Measurements from ENCODE around the gene STOML1.
"Not testable (repeated sequence)": the region's sequence is repeated elsewhere in the genome, so short reads cannot be mapped to it uniquely, and the experiment has no call there.

STOML1 gene

DNA sequence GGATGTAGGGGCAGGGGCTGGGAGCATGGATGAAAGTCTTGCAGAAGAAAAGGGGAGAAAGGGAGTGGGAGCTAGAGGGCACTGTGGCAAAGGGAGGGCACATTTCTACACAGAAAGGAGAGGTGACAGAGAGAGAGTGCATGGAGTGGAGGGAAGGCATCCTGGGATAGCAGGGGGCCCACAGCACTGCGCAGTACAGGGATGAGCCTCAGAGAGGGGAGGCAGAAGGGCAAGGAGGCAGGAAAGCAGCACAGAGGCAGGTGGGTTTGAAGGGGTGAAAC lies 5.4 kb downstream of the STOML1 start:
- DNase-seq = no peak

DNA sequence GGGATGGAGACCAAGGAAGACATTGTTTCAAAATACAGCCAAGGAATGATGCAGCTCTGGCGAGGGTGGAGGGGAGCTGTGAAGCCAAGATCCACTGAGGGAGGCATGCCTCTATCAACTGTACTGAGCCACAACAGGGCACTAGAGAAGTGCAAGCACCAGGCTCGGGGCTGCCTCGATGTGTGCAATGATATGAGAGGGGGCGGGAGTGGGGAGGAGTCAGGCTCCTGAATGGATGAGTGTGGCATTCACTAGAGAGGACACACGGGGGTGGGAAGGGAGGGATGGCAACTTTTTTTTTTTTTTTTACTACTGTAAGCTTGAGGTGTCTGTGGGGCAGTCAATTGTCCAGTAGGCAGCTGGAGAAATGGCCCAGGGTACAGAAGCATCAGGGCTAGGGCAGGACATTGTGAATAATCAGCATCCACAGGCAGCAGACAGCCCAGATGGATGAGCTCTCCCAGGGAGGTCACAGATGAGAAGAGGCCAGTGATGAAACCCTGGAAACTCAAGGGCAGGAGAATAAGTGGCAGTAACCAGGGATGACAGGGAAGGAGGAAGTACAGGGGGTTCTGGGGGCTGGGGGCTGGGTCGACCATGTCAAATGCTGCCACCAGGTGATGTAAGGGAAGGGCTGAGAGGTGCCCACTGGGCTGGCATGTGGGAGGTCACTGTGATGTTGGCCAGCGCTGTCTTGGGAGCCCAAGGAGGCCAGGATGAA lies 5.9 kb downstream of the STOML1 start:
- no peak for DNase-seq

DNA sequence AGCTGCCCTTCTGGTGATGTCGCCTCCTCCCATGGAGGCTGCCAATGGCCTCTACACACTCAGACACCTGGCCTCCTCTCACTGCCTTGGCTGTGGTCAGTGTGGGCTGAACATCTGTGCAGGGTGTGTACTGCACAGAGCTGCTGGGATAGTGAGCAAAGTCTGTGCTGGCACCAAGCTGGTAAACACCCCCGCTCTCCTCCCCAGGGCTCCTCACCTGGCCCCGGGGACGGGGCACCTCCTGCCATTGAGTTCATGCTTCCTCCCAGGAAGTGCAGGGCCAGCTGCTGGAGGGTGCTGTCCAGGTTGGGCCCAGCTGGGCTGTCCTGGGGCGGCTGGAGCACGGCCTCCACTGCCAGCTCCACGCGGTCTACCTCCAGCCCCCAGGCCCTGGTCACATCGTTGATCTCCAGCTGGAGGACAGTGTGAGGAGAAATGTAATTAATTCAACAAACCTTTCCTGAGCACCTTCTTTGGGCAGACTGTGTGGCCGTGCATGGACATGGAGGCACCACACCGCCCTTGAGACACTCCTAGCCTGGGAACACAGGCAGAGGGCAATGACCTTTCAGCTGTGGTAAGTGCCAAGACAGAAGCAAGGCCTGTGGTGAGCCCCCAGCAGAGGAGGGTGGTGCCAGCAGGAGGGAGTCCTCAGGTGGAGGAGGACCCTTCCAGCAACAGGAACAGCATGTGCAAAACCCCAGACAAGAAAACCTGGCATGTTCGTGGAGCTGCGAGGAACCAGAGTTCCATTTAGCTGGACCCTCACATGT lies 6.8 kb downstream of the STOML1 start:
- no peak for DNase-seq

DNA sequence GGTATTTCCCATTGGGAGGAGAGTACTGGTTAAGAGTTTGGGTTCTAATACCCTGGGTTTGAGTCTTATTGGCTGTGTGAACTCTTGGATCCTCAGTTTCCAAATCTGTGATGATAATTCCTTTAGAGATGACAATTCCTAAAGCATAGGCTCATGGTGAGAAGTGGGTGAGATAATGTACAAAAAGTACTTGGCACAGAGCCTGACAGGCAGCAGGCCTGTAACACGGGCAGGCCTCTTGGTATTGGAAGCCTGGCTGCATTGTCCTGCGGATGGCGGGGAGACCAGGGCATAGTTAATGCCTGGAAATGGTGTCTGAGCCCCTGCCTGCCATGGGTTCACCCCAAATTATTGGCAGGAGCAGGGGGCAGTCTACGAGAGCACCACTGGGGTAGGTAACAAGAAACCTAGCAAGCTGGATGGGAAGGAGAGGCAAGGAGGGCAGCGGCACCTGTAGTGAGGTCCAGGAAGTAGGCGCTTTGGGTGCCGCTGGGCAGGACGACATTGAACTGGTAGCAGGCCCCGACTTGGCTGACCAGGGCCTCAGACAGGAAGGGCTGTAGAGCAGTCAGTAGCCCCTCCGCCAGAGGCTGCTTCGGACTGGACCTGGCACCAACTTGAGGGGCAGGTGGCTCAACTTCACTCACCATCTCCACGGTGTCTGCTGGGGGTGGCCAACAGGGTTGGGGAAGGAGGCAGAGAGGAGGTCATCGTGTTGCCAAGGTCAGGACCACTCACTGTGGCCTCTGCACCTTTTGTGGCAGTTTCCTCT lies 7.7 kb downstream of the STOML1 start:
- DNase-seq = no peak

DNA sequence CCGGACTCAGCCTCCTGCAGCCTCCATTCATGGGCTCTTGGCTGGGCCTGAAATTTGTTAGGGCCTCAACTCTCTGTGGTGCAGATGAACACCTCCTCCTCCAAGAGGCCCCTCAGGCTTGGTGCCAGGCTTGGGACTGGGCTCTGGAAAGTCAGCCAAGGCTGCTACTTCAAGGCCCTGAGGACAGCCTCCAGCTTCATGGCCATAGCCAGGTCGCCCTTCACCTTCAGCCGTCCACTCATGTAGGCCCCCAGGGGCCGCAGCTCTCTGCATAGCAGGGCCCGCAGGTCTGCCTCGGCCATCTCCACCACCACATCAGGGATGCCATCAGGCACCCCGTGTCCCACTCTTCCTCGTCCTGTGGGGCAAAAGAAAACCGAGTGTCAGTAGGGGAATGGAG lies 8.3 kb downstream of the STOML1 start:
- DNase-seq = no peak

DNA sequence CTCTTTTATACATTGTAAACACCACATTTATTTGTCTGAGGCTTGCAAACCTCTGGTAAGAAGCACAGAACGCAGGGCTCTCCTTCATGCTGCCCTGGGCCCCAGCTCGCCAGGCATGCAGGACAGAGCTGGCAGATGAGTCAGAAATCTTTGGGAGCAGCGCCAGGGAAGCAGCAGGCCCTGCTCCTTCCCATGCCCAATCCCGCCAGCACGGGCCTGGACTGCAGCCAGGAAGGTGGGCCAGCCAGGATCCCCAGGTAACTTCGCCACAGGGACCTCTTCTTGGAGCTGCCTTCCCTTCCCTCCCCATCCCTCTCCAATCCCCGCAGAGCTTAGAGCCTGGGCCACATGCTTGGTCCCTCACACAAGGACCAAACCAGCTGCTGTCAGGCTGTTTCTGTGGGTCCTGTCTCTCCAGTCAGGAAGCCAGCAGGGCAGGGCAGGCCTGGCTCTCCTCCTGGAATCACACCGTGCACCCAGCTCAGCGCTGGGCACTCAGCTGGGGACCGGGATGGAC lies 8.8 kb downstream of the STOML1 start:
- DNase-seq = peak; percentile 55

DNA sequence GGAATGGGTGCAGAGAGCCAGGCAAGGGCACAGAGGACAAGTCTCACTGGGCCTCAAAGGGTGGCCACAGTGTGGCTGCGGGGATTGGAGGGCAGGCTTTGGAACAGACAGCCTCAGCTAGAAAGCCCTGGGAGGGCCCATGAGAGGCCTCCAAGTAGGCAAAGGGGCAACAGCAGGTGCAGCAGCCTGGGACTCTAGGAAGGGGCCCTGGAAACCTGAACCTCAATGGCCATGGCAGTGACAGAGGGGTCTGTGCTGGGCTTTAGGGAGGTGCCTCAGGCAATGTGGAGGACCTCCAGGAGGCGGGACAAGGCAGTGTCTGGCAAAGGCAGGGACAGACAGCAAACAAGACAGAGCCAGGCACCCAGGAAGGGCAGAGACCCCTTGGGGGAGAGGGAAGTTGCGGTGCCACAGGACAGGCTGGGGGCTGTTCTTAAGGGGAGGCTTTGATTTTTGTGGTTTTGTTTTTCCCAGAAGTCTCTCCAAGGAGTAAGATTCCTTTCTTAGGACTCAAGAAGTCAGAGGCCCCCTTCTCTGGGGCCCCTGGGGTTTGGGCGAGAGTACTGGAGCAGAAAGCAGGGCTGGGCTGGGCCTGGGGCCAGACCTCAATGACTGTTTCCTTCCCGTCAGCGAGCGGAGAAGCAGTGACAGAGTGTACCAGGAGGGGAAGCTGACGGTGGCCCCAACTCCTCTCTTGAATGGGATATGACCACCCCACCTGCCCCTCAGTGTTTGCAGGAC lies 9.7 kb downstream of the STOML1 start:
- DNase-seq = peak; percentile 52

DNA sequence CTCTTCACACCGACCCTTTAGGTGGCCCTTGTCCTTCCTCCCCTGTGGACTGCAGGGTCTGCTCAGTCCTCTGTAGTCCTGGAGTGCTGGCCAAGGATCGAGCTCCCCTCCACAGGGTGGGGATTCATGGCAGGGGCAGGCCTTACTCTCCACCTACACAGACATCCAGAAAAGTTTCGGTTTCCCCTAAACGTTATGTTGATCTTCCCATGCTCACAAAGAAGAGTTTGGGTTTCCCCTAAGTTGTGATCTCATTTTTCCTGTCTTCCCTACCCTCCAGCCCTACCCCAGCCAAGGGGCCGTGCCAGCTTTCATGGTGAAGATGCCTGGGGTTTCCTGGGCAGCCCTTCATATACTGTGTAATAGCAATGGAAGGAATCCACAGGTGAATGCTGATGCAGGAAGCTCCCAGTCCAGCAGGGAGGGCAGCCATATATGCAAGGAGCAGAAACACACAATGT lies 10.3 kb downstream of the STOML1 start:
- no peak for DNase-seq

DNA sequence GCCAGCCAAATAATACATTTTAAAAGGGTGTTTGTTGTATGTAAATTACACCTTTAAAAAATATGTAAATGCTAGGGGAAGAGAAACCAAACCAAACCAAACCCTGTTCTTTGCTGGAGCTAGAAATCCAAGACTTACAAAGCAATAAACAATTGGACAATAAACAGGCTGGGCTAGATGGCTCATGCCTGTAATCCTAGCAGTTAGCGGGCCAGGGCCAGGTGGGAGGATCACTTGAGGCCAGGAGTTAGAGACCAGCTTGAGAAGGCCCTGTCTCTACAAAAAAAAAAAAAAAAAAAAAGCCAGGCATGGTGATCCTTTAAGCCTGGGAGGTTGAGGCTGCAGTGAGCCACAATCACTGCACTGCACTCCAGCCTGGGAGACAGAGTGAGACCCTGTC lies 12.5 kb downstream of the STOML1 start:
- DNase-seq = no peak

DNA sequence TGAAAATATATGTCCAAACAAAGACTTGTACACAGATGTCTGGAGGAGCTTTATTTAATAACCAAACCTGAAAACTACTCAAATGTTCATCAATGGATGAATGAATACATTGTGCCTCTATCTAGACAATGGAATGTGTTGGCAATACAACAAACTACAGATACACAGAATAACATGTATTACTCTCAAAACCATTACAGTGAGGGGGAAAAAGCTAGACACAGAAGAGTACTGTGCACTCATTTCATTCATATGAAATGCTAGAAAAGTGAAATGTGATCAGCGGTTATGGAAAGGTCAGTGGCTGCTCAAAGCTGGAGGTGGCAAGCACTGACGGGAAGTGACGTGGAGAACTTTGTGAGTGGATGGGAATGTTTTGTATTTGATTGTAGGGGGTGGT lies 13.2 kb downstream of the STOML1 start:
- no peak for DNase-seq

DNA sequence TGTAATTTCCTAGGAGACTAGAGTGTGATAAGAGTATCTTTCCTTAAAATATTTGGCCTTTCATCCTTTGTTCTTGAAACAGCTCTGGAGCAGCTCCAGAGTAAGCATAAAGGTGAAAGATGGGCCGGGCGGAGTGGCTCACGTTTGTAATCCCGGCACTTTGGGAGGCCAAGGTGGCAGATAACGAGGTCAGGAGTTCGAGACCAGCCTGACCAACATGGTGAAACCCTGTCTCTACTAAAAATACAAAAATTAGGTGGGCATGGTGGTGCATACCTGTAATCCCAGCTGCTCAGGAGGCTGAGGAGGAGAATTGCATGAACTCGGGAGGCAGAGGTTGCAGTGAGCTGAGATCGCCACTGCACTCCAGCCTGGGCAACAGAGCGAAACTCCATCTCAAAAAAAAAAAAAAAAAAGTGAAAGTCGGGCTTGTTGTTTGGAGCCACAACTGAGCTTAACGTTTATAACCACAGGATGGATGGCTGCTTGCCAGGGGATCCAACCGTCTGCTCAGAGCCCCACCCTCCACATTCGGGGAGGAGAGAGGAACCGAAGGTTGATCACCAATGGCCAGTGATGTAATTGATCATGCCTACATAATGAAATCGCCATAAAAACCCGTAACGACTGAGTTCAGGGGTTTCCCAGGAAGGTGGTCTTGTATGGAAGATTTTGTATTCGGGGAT lies 16.5 kb downstream of the STOML1 start:
- not testable (repeated sequence) for DNase-seq

DNA sequence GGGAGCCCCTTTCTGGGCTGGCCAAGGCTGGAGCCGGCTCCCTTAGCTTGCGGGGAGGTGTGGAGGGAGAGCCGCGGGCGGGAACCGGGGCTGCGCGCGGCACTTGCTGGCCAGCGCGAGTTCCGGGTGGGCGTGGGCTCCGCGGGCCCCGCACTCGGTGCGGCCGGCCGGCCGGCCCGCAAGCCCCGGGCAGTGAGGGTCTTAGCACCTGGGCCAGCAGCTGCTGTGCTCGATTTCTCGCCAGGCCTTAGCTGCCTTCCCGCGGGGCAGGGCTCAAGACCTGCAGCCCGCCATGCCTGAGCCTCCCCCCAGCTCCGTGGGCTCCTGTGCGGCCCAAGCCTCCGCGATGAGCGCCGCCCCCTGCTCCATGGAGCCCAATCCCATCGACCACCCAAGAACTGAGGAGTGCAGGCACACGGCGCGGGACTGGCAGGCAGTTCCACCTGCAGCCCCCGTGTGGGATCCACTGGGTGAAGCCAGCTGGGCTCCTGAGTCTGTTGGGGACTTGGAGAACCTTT lies 18.4 kb downstream of the STOML1 start:
- not testable (repeated sequence) for DNase-seq

DNA sequence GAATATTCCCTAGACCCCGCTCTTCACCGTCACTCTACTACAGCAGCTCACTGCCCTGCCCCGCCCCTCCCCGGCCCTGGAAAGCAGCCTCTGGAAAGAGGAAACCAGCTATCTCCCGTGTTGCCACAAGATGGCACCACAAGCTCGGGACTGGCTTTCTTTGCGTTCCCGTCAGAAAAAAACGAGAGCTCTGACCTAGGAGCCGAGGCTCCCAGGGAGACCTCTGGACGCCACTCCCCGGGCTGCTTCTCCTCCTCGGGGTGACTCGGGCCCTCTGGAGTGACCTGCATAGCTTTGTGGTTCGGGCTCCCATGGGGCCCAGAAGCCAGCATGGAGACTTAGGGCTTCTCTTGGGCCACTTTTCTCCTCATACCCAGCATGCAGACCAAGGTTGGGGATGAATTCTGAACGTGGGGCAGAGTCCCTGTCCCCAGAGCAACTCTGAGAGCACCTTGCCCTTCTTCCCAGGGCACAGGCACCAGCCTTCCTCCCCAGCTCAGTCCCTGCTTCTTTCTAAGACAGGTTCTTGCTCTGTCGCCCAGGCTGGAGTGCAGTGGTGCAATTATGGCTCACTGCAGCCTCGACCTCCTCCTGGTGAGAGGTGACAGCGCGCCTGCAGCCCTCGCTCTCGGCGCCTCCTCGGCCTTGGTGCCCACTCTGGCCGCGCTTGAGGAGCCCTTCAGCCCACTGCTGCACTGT lies 19.0 kb downstream of the STOML1 start:
- DNase-seq = peak; percentile 51

DNA sequence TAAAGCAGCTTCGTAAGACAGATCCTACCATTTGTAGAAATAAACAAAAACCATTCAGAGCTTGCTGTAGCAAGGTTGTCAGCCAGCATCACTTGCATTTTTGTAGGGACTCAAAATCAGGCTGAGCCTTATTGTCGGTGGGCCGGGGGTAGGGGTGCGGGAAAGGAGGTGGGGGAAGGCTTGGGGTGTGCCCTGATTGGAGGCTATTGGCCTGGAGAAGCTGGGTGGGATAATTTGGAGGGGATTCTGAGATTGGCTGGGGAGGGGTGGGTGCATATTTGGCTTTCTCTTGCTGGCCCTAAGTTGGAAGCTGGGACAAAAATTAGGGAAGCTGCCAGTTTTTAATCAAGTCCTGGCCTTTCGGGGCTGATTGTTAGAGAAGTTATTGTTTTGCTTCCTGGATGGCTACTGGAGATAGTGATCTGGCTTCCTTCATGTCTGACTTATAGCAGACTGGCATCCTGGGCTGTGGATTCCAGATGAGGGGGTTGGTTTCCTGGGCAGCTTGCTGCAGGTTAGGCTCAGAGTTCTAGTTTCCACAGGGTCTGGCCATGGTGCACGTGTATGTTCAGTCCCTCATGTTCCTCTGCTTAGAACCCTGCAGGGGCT lies 22.8 kb downstream of the STOML1 start:
- DNase-seq = no peak

DNA sequence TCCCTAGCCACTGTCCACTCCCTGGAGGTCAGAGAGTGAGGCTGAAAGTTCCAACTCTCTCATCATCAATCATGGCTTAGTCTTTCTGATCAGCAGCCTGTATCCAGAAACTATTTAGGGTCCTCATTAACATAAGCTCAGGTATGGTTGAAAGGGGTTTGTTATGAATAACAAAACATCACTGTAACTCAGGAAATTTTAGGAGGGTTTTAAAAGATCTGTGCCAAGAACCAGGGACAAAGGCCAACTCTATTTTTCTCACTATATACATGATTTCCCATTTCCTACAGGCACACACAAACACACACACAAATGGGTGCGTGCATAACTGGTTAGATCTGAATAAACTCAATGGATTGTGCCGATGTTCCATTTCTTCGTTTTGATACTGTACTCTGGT lies 23.6 kb downstream of the STOML1 start:
- DNase-seq = no peak

DNA sequence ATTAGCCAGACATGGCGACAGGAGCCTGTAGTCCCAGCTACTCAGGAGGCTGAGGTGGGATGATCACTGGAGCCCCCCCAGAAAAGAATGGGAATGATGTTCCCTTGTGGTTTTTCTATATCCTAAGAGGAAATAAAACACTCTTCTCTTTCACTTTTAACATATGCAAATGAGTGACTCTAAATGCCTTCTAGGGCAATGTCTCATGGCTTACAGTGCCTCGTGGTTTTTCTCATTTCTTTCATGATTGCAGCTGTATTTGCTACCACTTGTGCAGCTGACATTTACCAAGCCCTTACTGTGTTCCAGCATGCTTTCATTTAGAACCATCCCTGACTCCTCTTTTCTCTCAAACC lies 26.4 kb downstream of the STOML1 start:
- DNase-seq = no peak

DNA sequence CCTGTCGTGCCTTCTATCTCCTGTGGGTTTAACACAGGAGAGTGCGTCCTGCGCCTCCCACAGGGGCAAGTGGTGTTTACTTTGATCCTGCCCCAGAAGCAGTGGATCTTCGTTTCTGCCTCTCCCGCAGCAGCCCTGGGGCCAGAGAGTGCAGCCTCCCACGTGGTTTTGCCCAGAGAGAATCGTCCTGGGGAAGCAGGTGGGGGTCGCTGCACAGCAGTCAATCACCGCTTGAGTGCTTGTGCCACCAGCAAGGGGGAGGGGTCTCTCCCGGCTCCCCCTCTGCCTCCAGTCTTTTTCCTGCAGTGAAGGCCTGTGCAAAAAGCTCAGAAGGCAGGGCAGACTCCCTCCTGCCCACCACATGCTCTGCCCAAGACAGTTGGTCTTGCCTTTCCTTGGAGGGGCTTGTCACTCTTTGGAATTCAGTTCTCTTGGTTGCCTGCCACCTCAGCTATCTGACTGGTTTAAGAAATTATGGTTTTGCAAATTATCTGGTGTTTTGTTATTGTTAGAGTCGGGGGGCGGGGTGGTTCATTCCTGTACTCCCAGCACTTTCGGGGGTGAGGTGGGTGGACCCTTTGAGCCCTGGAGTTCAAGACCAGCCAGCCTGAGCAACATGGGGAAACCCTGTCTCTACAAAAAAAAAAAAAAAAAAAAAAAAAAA lies 26.9 kb downstream of the STOML1 start:
- DNase-seq = no peak

DNA sequence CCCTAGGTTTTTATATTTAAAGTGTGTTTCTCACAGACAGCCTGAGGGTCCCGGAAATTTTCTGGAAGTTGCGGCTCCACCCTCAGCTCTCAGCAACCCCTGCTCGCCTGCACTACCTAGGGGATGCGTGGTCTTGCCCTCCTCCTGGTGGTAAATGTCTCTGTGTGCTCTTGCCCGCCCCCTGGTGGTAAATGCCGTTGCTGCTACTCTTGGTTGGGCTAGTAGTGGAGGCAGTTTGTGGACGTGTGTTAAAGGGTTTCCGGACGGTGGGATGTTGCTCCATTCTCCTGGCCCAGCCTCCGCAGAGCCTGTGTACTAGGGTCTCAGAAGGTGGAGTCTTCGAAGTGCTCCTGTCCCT lies 27.4 kb downstream of the STOML1 start:
- DNase-seq = no peak

DNA sequence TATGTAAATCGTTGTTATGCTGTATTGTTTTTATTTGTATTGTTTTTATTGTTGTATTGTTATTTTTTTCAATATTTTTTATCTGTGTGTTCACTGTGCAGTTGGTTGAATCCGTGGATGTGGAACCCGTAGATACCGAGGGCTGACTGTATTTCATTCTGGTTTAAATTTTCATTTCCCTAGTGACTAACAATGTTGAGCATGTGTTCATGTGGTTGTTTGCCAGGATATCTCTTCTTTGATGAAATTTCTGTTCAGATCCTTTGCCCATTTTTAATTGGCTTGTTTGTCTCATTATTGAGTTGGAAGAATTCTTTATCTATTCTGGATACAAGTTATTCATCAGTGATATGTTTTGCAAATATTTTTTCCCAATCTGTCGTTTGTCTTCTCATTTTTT lies 29.7 kb downstream of the STOML1 start:
- no peak for DNase-seq

DNA sequence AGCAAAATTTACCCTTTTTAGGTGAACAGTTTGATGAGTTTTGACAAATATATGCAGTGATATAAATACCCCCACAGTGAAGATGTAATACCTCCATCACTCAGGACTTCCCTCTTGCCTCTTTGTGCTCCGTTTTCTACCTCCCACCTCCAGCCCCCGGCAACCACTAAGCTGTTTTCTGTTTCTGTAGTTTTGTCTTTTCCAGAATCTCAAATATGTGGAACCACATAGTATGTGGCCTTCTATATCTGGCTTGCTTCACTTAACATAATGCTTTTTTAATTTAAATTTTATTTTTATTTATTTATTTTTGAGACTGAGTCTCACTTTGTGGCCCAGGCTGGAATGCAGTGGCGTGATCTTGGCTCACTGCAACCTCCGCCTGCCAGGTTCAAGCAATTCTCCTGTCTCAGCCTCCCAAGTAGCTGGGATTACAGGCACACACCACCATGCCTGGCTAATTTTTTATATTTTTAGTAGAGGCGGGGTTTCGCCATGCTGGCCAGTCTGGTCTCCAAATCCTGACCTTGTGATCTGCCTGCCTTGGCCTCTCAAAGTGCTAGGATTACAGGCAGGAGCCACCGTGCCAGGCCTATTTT lies 31.5 kb downstream of the STOML1 start:
- DNase-seq = not testable (repeated sequence)

All from amniotic stem cell (primary cell).